Small intestine (tissue), 7 donors: ENCODE data around the gene LYZ. TPM values are rescaled to one million over a fixed set of nuclear protein-coding genes. Genes with fewer than 3 reads are reported as not detected.

Experiments
- DNase-seq, 2 donors: peaks; one replicate each; pipeline versions ENCODE4 v3.0.0 to v3.0.0-alpha.2; 2013
- FAIRE-seq: peaks from 2 replicates; lab custom pipeline; 2012; peaks lifted over from hg19 to GRCh38; lab: Jason Lieb, UNC
- H3K27ac ChIP-seq, 3 donors: one replicate each; pipeline ENCODE4 v1.5.1; 2013; ENCODE audit warnings: low read length in 2 of 3, mild to moderate bottlenecking in 2 of 3, control low read depth in 1 of 3, inconsistent platforms in 1 of 3, low read depth in 1 of 3, moderate library complexity in 1 of 3
- H3K27me3 ChIP-seq, 3 donors: one replicate each; pipeline ENCODE4 v1.6.1; 2013; ENCODE audit warnings: low read length in 3 of 3, inconsistent platforms in 1 of 3; ENCODE audit not compliant: control insufficient read depth in 3 of 3, insufficient read depth in 3 of 3
- H3K36me3 ChIP-seq, 3 donors: one replicate each; pipeline ENCODE4 v1.6.1; 2013; ENCODE audit warnings: low read length in 3 of 3, inconsistent platforms in 1 of 3, low read depth in 1 of 3, mild to moderate bottlenecking in 1 of 3, moderate library complexity in 1 of 3; ENCODE audit not compliant: control insufficient read depth in 3 of 3, insufficient read depth in 2 of 3
- H3K4me1 ChIP-seq, 3 donors: one replicate each; pipeline ENCODE4 v1.6.1; 2013; ENCODE audit warnings: low read length in 2 of 3, inconsistent platforms in 1 of 3, low read depth in 1 of 3, mild to moderate bottlenecking in 1 of 3, moderate library complexity in 1 of 3; ENCODE audit not compliant: control insufficient read depth in 3 of 3, insufficient read depth in 2 of 3
- H3K4me3 ChIP-seq, 3 donors: one replicate each; pipeline ENCODE4 v1.5.1; 2013; ENCODE audit warnings: low read length in 3 of 3, control low read depth in 1 of 3, inconsistent platforms in 1 of 3, low read depth in 1 of 3, mild to moderate bottlenecking in 1 of 3, moderate library complexity in 1 of 3
- H3K9me3 ChIP-seq, 2 donors: one replicate each; pipeline ENCODE4 v1.6.1; 2013; ENCODE audit warnings: low read depth in 1 of 2, low read length in 1 of 2; ENCODE audit not compliant: control insufficient read depth in 2 of 2, insufficient read depth in 1 of 2
- WGBS, 3 donors: extraction: QIAGEN DNeasy Blood & Tissue Kit; methylation state at CpG; one replicate each; pipeline ENCODE4 v1.1.7; 2013; 5-methylcytosine and 5-hydroxymethylcytosine counted together
- polyA plus RNA-seq, 4 donors: library from polyadenylated mRNA; stranded (reverse) in 3 of 4; unstranded in 1 of 4; fragments of 200-250 nt in 3 of 4; fragments of 120-200 nt in 1 of 4; gene quantifications; one replicate each; pipeline versions ENCODE4 v1.2.1 to v1.2.3, GENCODE V29; 2013
- donor health status: healthy with polysubstance abuse.
- donor health status: control.
- donor health status: control.
- donor health status: Bipolar disorder and iron deficiency.
- donor health status: healthy.

Gene LYZ
- polyA plus RNA-seq, 4 donors, result 69.6 to 836 (median 212) TPM

DNA sequence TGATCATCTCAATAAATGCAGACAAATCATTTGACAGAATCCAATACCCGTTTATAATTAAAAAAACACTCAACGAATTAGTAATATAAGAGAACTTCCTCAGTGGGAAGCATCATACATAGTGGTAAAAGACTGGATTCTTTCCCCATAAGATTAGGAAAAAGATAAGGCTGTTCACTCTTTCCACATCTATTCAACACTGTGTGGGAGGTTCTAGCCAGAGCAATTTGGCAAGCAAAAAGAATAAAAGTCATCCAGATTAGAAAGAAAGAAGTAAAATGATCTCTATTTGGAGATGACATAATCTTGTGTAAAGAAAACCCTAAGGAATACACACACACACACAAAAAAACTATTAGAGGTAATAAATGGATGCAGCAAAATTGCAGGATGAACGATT, 49.8 kb downstream of the LYZ start:
- Histone ChIP-seq H3K9me3 (no peaks in the 10 kb centered on the region), H3K4me3 (no peak overlapping the region), H3K4me1 (no peaks in the 10 kb centered on the region), H3K27ac (no peak overlapping the region), H3K36me3 (peaks cover 0 to 2% (median 0%) of the 10 kb centered on the region in 3 donors), H3K27me3 (no peaks in the 10 kb centered on the region)
- FAIRE-seq (no peak), DNase-seq (no peak)
- 96 to 97% (median 96%) methylated on average over 3 of the region's 3 CpGs for WGBS, 3 donors

DNA sequence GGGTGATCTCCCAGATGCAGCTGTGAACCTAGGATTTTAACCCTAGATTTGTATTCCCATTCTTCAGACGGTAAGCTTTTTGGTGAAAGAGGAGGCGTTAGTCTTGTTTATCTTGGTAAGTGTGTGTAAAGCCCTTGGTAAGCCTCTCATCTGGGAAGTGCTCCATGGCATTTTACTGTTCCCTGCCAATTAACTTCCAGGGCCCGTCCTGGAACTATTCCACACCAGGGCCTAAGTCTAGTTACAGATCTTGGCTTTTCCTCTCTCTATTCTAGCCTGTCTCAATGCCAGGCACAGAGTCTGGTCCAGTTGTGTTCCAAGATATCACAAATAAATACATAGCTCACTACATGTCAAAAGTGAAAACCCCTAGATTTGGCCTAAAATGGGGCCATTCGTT, 53.8 kb downstream of the LYZ start:
- FAIRE-seq, result no peak
- no peak for DNase-seq
- no peaks in the 10 kb centered on the region for H3K9me3 ChIP-seq
- H3K27ac ChIP-seq, result no peak overlapping the region
- 83 to 90% (median 89%) methylated on average over 4 of the region's 4 CpGs for WGBS, 3 donors
- H3K4me1 ChIP-seq, result no peaks in the 10 kb centered on the region
- no peaks in the 10 kb centered on the region for H3K36me3 ChIP-seq
- no peaks in the 10 kb centered on the region for H3K27me3 ChIP-seq
- H3K4me3 ChIP-seq, result no peak overlapping the region

Other genes starting within 250 kb of the LYZ start
- gene CPSF6, start 108.8 kb upstream of the LYZ start, polyA plus RNA-seq, result 10 to 100 TPM; 11.0 to 53.0 (median 19.3) TPM
- gene YEATS4, start 11.4 kb downstream of the LYZ start, polyA plus RNA-seq, result 10 to 100 TPM; 12.5 to 23.6 (median 19.3) TPM
- gene FRS2, start 122.0 kb downstream of the LYZ start, polyA plus RNA-seq, result 10 to 100 TPM in 2 of 4 donors, 1 to 10 TPM in 2; 5.9 to 30.3 (median 9.3) TPM
- 100 to 1,000 TPM in 2 of 4 donors, 10 to 100 TPM in 2; 63.7 to 140 (median 104) TPM for gene CCT2, start 237.1 kb downstream of the LYZ start, polyA plus RNA-seq